ENCODE measurements around the gene TAP1. TPM values are rescaled to one million over a fixed set of nuclear protein-coding genes. Genes with fewer than 3 reads are reported as not detected.

Gene TAP1
- total and polyA plus RNA-seq, 2 of the 4 experiments (the other 2 are of a cell fraction) = 20.1 to 27.6 TPM

DNA sequence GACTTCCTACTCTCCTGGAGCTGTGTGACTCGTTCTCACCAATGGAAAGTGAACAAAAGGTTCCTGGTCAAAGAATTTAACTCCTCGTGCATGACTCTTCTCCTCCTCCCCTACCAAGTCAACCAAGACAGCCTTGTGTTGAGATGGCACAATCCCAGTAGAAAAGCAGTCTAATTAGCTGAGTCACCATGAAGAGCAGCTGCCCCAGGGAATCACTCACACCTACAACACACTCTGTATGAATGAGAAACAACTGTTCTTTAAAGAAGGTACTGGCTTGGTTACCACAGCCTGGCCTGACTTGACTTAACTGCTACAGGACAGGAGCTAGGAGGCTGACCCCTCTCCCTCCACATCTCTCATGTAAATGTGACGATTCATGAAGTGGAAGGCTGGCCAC, 33.8 kb downstream of the TAP1 start:
- TF ChIP-seq MAFK (IDR thresholded peaks at IDR 0.05; ENCODE audit: low read depth, low read length) (peak; percentile 38; the same call in 1 of the 2 replicates), BHLHE40 (IDR thresholded peaks at IDR 0.05; ENCODE audit: low read depth, low read length) (peak; percentile 44; the same call in 1 of the 2 replicates), RFX5 (IDR thresholded peaks at IDR 0.05; ENCODE audit: low read depth, low read length) (no peak), POLR2A (IDR thresholded peaks at IDR 0.05; ENCODE audit: low read depth, low read length) (no peak), NFE2L2 (IDR thresholded peaks at IDR 0.05; ENCODE audit: low read depth, low read length) (peak; percentile 88), RAD21 (IDR thresholded peaks at IDR 0.05; ENCODE audit: low read length) (no peak), FOS (IDR thresholded peaks at IDR 0.05; ENCODE audit: low read depth, low read length) (no peak)
- TF ChIP-seq, protein P1, sequence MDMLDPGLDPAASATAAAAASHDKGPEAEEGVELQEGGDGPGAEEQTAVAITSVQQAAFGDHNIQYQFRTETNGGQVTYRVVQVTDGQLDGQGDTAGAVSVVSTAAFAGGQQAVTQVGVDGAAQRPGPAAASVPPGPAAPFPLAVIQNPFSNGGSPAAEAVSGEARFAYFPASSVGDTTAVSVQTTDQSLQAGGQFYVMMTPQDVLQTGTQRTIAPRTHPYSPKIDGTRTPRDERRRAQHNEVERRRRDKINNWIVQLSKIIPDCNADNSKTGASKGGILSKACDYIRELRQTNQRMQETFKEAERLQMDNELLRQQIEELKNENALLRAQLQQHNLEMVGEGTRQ (IDR thresholded peaks at IDR 0.05; ENCODE audit: low read depth, low read length) = no peak
- Histone ChIP-seq H3K4me1 (ENCODE audit: control insufficient read depth, insufficient read depth, low read length) (peaks cover 5% of the 10 kb centered on the region), H2AFZ (replicated peaks; ENCODE audit: low read length, poor library complexity) (no peak overlapping the region), H4K8ac (ENCODE audit: low read depth in 2 of 2, low read length in 2 of 2) (no peak overlapping the region), H3K36me3 (ENCODE audit: control insufficient read depth, insufficient read depth, low read length) (no peaks in the 10 kb centered on the region), H3K27ac (ENCODE audit: insufficient read depth, low read length) (no peak overlapping the region), H3K4ac (ENCODE audit: low read depth, low read length) (no peak overlapping the region), H3K9ac (ENCODE audit: low read depth, low read length) (no peak overlapping the region), H4K91ac (ENCODE audit: insufficient read depth, low read depth, low read length) (no peak overlapping the region), H3K4me3 (ENCODE audit: insufficient read depth, low read depth, low read length) (no peak overlapping the region), H2BK5ac (ENCODE audit: low read depth, low read length, poor library complexity, severe bottlenecking) (no peak overlapping the region), H3K27me3 (ENCODE audit: control insufficient read depth, insufficient read depth, low read length) (no peaks in the 10 kb centered on the region), H3K9me1 (ENCODE audit: insufficient read depth, low read length) (no peaks in the 10 kb centered on the region), H3K4me2 (ENCODE audit: low read depth, low read length) (no peak overlapping the region), H3K56ac (ENCODE audit: extremely low read depth, insufficient read depth, low read length) (no peak overlapping the region), H4K5ac (ENCODE audit: low read depth, low read length) (no peak overlapping the region), H2AK5ac (ENCODE audit: low read depth, low read length) (no peak overlapping the region), H3K9me3 (ENCODE audit: control insufficient read depth, insufficient read depth, low read length) (no peaks in the 10 kb centered on the region), H3K23ac (ENCODE audit: low read depth, low read length) (peak overlapping the region; percentile 43; the same call in 1 of the 2 replicates), H2BK15ac (ENCODE audit: low read depth, low read length) (no peak overlapping the region), H4K20me1 (ENCODE audit: insufficient read depth, low read length) (no peaks in the 10 kb centered on the region), H2BK120ac (ENCODE audit: low read depth, low read length) (no peak overlapping the region), H3K79me1 (ENCODE audit: low read depth in 1 of 2, low read length in 2 of 2) (no peaks in the 10 kb centered on the region), H3K14ac (replicated peaks; ENCODE audit: low read depth, low read length) (no peak overlapping the region), H2BK20ac (ENCODE audit: low read depth, low read length) (no peak overlapping the region), H2AK9ac (replicated peaks; ENCODE audit: low read depth, low read length, poor library complexity) (no peak overlapping the region), H3K18ac (ENCODE audit: low read depth, low read length) (no peak overlapping the region)
- in situ Hi-C loops (cut with MboI; ENCODE audit: low sequenced_read_pairs) = no loop called here
- intact Hi-C loops (cut with micrococcal nuclease) = no loop called here
- dilution Hi-C loops (cut with HindIII; ENCODE audit: low sequenced_read_pairs, unreplicated experiment) = no loop called here
- WGBS, 2 experiments (ENCODE audit: extremely low coverage in 2 of 2, insufficient read length in 1 of 2) = no CpG with 5 or more reads among the region's 3 CpGs
- POLR2A ChIA-PET (ENCODE audit: unreplicated experiment) = no interaction called here
- DNase-seq (peak; percentile 79), ATAC-seq (ENCODE audit: low read depth) (peak; percentile 79)
- BruUV-seq (replicated peaks) = no TSS peak
- CTCF ChIA-PET = no interaction called here
